Fibroblast of the aortic adventitia (primary cell): ENCODE data around the gene LARGE2. TPM values are rescaled to one million over a fixed set of nuclear protein-coding genes. Genes with fewer than 3 reads are reported as not detected.
A peak's percentile ranks its signal among the peaks of the same experiment; 100 is the strongest.

ENCODE experiments used
- DNase-seq: peaks from one replicate; pipeline ENCODE4 v3.0.0-alpha.2; 2010; ENCODE audit warnings: low read depth
- H3K4me3 ChIP-seq: 2 replicates; pipeline ENCODE4 v1.5.1; 2011; ENCODE audit warnings: low read depth, mild to moderate bottlenecking, control low read depth, low read length, moderate library complexity
- CTCF ChIP-seq: IDR thresholded peaks from 2 replicates; pipeline ENCODE4 v1.5.1; 2011; ENCODE audit warnings: mild to moderate bottlenecking, low read length, control low read depth, inconsistent platforms; ENCODE audit not compliant: insufficient read depth
- total RNA-seq: library from RNA; depleted of rRNA; stranded (reverse); fragments of >200 nt; gene quantifications from 2 replicates; pipeline ENCODE4 v1.2.3, GENCODE V29; 2012; ENCODE audit warnings: low replicate concordance

Gene LARGE2
- total RNA-seq, 1 donor, result not detected

- H3K4me3 ChIP-seq, result no peak overlapping the region
- no peak for DNase-seq
- TF ChIP-seq CTCF, result no peak
Measured at GRCh38 chr11:45961751-45962240, 39.3 kb downstream of the LARGE2 start.

GRCh38 chr11:45964911-45965389 lies 42.5 kb downstream of the LARGE2 start:
- H3K4me3 ChIP-seq, result no peak overlapping the region
- DNase-seq, result peak; percentile 84
- TF ChIP-seq CTCF, result peak; percentile 93

GRCh38 chr11:45967506-45967905 lies 45.0 kb downstream of the LARGE2 start:
- no peak overlapping the region for H3K4me3 ChIP-seq
- TF ChIP-seq CTCF, result no peak
- DNase-seq, result no peak

GRCh38 chr11:45968901-45969300 lies 46.4 kb downstream of the LARGE2 start:
- DNase-seq, result no peak
- H3K4me3 ChIP-seq, result no peak overlapping the region
- TF ChIP-seq CTCF, result no peak

GRCh38 chr11:45973601-45974000 lies 51.1 kb downstream of the LARGE2 start:
- DNase-seq, result no peak

GRCh38 chr11:45974806-45975205 lies 52.4 kb downstream of the LARGE2 start:
- no peak overlapping the region for H3K4me3 ChIP-seq
- TF ChIP-seq CTCF, result no peak
- peak; percentile 60 for DNase-seq

More at GRCh38 chr11:45973601-45974000, 51.1 kb downstream of the LARGE2 start:
- TF ChIP-seq CTCF, result no peak
- no peak overlapping the region for H3K4me3 ChIP-seq

Other genes starting within 250 kb of the LARGE2 start
- gene SLC35C1, start 117.5 kb upstream of the LARGE2 start, total RNA-seq, result 2.7 and 6.2 TPM in 2 replicates
- 12.6 and 19.6 TPM in 2 replicates for gene CRY2, start 75.2 kb upstream of the LARGE2 start, total RNA-seq
- gene MAPK8IP1, start 37.0 kb upstream of the LARGE2 start, total RNA-seq, result 8.0 and 8.1 TPM in 2 replicates
- gene FREY1, start 15.4 kb upstream of the LARGE2 start, total RNA-seq, result 1.6 TPM in 1 of 2 replicates, not detected in the other
- gene PEX16, start 4.8 kb upstream of the LARGE2 start, total RNA-seq, result 14.6 and 24.0 TPM in 2 replicates
- 22.5 and 24.0 TPM in 2 replicates for gene PHF21A, start 198.8 kb downstream of the LARGE2 start, total RNA-seq